NCI-H748 (cell line): Measurements from ENCODE around the gene FETUB.

ENCODE experiments used
- DNase-seq: peaks from one replicate; lab custom pipeline; 2025; ENCODE audit not compliant: unreplicated experiment; lab: John Stamatoyannopoulos, UW

The FETUB gene

GRCh38 chr3:186635532-186635931 lies 4.7 kb upstream of the FETUB start:
- no peak for DNase-seq

- no peak for DNase-seq
Measured at GRCh38 chr3:186636536-186636935, 3.7 kb upstream of the FETUB start.

- DNase-seq = no peak
Measured at GRCh38 chr3:186637686-186638085, 2.5 kb upstream of the FETUB start.

- peak; percentile 2 for DNase-seq
Measured at GRCh38 chr3:186638259-186638658, 1.9 kb upstream of the FETUB start.

GRCh38 chr3:186640473-186640818 lies 247 bp downstream of the FETUB start:
- no peak for DNase-seq

GRCh38 chr3:186640929-186641328 lies 730 bp downstream of the FETUB start:
- no peak for DNase-seq

GRCh38 chr3:186642014-186642413 lies 1.8 kb downstream of the FETUB start:
- no peak for DNase-seq

- no peak for DNase-seq
Measured at GRCh38 chr3:186643493-186643892, 3.3 kb downstream of the FETUB start.

- DNase-seq = no peak
Measured at GRCh38 chr3:186644683-186645082, 4.5 kb downstream of the FETUB start.

GRCh38 chr3:186646106-186646505 lies 5.9 kb downstream of the FETUB start:
- DNase-seq = no peak

GRCh38 chr3:186646841-186647240 lies 6.6 kb downstream of the FETUB start:
- no peak for DNase-seq

- no peak for DNase-seq
Measured at GRCh38 chr3:186648851-186649250, 8.7 kb downstream of the FETUB start.

GRCh38 chr3:186651678-186652215 lies 11.5 kb downstream of the FETUB start:
- no peak for DNase-seq

- DNase-seq = no peak
Measured at GRCh38 chr3:186653080-186653707, 13.0 kb downstream of the FETUB start.

GRCh38 chr3:186653984-186654383 lies 13.8 kb downstream of the FETUB start:
- peak; percentile 56 for DNase-seq

- DNase-seq = no peak
Measured at GRCh38 chr3:186663361-186664118, 23.3 kb downstream of the FETUB start.

- no peak for DNase-seq
Measured at GRCh38 chr3:186664119-186664495, 23.9 kb downstream of the FETUB start.

- no peak for DNase-seq
Measured at GRCh38 chr3:186664506-186664905, 24.3 kb downstream of the FETUB start.

- no peak for DNase-seq
Measured at GRCh38 chr3:186665625-186666188, 25.5 kb downstream of the FETUB start, which contains the start of gene HRG. HRG (plus strand) TSS chr3:186666014; CDS start chr3:186666032, 18 bp downstream.

GRCh38 chr3:186668426-186668825 lies 28.2 kb downstream of the FETUB start:
- no peak for DNase-seq

GRCh38 chr3:186669378-186670084 lies 29.3 kb downstream of the FETUB start:
- DNase-seq = no peak
